Measurements from ENCODE around the gene CSH1. TPM values are rescaled to one million over a fixed set of nuclear protein-coding genes. Genes with fewer than 3 reads are reported as not detected.
A peak's percentile ranks its signal among the peaks of the same experiment; 100 is the strongest.
"Not testable (repeated sequence)": the region's sequence is repeated elsewhere in the genome, so short reads cannot be mapped to it uniquely, and the experiment has no call there.

The CSH1 gene
- total RNA-seq, 1 donor from 2014 or later: not detected

GRCh38 chr17:63914471-63914870 is 18.1 kb upstream of the CSH1 start:
- no peak overlapping the region for H3K27ac Mint-ChIP-seq
- no peaks in the 10 kb centered on the region for H3K9me3 Mint-ChIP-seq (ENCODE audit: low read depth)
- H3K36me3 Mint-ChIP-seq (ENCODE audit: insufficient read depth): no peaks in the 10 kb centered on the region
- peaks cover 53% of the 10 kb centered on the region for H3K27me3 Mint-ChIP-seq
- H3K4me1 Mint-ChIP-seq (ENCODE audit: low read depth): no peaks in the 10 kb centered on the region
- TF ChIP-seq, protein P1, sequence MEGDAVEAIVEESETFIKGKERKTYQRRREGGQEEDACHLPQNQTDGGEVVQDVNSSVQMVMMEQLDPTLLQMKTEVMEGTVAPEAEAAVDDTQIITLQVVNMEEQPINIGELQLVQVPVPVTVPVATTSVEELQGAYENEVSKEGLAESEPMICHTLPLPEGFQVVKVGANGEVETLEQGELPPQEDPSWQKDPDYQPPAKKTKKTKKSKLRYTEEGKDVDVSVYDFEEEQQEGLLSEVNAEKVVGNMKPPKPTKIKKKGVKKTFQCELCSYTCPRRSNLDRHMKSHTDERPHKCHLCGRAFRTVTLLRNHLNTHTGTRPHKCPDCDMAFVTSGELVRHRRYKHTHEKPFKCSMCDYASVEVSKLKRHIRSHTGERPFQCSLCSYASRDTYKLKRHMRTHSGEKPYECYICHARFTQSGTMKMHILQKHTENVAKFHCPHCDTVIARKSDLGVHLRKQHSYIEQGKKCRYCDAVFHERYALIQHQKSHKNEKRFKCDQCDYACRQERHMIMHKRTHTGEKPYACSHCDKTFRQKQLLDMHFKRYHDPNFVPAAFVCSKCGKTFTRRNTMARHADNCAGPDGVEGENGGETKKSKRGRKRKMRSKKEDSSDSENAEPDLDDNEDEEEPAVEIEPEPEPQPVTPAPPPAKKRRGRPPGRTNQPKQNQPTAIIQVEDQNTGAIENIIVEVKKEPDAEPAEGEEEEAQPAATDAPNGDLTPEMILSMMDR (IDR thresholded peaks at IDR 0.05; ENCODE audit: unreplicated experiment): no peak
- no peak for DNase-seq (ENCODE audit: low spot score, unreplicated experiment)
- no peak overlapping the region for H3K4me3 Mint-ChIP-seq (ENCODE audit: low read depth)

- no peaks in the 10 kb centered on the region for H3K36me3 Mint-ChIP-seq (ENCODE audit: insufficient read depth)
- peak; percentile 63 for DNase-seq (ENCODE audit: low spot score, unreplicated experiment)
- no peak overlapping the region for H3K4me3 Mint-ChIP-seq (ENCODE audit: low read depth)
- no peak overlapping the region for H3K27ac Mint-ChIP-seq
- no peaks in the 10 kb centered on the region for H3K4me1 Mint-ChIP-seq (ENCODE audit: low read depth)
- H3K9me3 Mint-ChIP-seq (ENCODE audit: low read depth): no peaks in the 10 kb centered on the region
- H3K27me3 Mint-ChIP-seq: peaks cover 56% of the 10 kb centered on the region
- TF ChIP-seq, protein P1 (IDR thresholded peaks at IDR 0.05; ENCODE audit: unreplicated experiment): peak; percentile 84
These were observed 15.3 kb upstream of the CSH1 start for GRCh38 chr17:63911657-63912100.

DNA sequence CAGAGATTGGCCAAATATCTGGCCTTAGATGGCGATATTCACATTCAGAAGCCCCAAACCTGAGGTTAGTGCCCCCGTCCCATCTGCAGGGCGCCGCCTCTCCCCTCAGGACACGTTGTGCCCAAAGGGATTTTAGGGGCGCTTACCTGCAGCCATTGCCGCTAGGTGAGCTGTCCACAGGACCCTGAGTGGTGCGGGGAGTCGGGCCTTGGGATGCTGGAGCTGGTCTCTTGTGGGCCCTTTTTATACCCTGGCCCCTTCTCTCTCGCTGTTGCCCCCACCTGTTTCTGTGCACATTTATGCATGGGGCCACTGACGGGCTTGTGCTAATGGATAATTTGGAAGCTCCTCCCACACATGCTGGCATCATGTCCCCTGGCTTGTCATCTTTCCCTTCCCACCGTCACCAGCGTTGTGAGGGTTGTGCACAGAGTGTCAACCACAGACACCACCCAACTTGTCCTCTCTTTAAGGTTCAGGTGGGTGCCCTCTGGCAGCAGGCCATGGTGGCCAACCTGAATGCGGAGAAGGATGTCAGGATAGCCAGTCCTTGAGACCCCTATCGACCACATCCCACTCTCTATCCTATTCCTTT is 14.8 kb upstream of the CSH1 start, which contains the start of gene CSHL1:
CSHL1 (minus strand) TSS at position 218 of the 595 bp plus-strand sequence; CDS start at position 156, 62 bp downstream.
- no peaks in the 10 kb centered on the region for H3K9me3 Mint-ChIP-seq (ENCODE audit: low read depth)
- TF ChIP-seq, protein P1 (IDR thresholded peaks at IDR 0.05; ENCODE audit: unreplicated experiment): no peak
- no peaks in the 10 kb centered on the region for H3K36me3 Mint-ChIP-seq (ENCODE audit: insufficient read depth)
- H3K4me3 Mint-ChIP-seq (ENCODE audit: low read depth): no peak within 1 kb of the TSS
- H3K27ac Mint-ChIP-seq: no peak within 1 kb of the TSS
- H3K27me3 Mint-ChIP-seq: peaks cover 51% of the 10 kb centered on the region
- no peak for DNase-seq (ENCODE audit: low spot score, unreplicated experiment)
- H3K4me1 Mint-ChIP-seq (ENCODE audit: low read depth): no peaks in the 10 kb centered on the region

DNA sequence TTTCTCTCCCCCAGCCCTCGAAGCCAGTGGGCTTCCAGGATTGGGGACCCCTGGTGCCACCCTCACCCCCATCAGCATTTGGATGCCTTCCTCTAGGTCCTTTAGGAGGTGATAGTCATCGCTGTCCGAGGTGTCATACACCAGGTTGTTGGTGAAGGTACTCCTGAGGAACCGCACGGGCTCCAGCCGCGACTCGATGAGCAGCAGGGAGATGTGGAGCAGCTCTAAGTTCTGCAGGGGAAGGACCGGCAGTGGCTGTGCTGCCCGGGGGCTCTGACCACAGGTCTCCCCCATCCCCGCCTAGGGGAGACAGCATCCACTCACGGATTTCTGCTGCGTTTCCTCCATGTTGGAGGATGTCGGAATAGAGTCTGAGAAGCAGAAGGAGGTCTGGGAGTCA is 13.7 kb upstream of the CSH1 start:
- TF ChIP-seq, protein P1 (IDR thresholded peaks at IDR 0.05; ENCODE audit: unreplicated experiment): no peak
- no peak for DNase-seq (ENCODE audit: low spot score, unreplicated experiment)
- H3K36me3 Mint-ChIP-seq (ENCODE audit: insufficient read depth): no peaks in the 10 kb centered on the region
- no peaks in the 10 kb centered on the region for H3K9me3 Mint-ChIP-seq (ENCODE audit: low read depth)
- peaks cover 45% of the 10 kb centered on the region for H3K27me3 Mint-ChIP-seq
- H3K27ac Mint-ChIP-seq: no peak overlapping the region
- H3K4me1 Mint-ChIP-seq (ENCODE audit: low read depth): no peaks in the 10 kb centered on the region
- H3K4me3 Mint-ChIP-seq (ENCODE audit: low read depth): no peak overlapping the region

DNA sequence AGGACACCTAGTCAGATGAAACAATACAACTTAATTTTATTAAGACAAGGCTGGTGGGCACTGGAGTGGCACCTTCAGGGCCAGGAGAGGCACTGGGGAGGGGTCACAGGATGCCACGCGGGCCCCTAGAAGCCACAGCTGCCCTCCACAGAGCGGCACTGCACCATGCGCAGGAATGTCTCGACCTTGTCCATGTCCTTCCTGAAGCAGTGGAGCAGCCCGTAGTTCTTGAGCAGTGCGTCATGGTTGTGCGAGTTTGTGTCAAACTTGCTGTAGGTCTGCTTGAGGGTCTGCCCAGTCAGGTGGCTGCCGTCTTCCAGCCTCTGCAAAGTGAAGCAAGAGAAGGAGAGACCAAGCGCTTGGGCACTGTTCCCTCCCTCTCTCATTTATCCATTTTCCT is 13.2 kb upstream of the CSH1 start:
- H3K4me3 Mint-ChIP-seq (ENCODE audit: low read depth); H3K4me1 Mint-ChIP-seq (ENCODE audit: low read depth); H3K36me3 Mint-ChIP-seq (ENCODE audit: insufficient read depth); H3K9me3 Mint-ChIP-seq (ENCODE audit: low read depth); H3K27ac Mint-ChIP-seq; DNase-seq (ENCODE audit: low spot score, unreplicated experiment): not testable (repeated sequence)
- H3K27me3 Mint-ChIP-seq: peaks cover 45% of the 10 kb centered on the region

DNA sequence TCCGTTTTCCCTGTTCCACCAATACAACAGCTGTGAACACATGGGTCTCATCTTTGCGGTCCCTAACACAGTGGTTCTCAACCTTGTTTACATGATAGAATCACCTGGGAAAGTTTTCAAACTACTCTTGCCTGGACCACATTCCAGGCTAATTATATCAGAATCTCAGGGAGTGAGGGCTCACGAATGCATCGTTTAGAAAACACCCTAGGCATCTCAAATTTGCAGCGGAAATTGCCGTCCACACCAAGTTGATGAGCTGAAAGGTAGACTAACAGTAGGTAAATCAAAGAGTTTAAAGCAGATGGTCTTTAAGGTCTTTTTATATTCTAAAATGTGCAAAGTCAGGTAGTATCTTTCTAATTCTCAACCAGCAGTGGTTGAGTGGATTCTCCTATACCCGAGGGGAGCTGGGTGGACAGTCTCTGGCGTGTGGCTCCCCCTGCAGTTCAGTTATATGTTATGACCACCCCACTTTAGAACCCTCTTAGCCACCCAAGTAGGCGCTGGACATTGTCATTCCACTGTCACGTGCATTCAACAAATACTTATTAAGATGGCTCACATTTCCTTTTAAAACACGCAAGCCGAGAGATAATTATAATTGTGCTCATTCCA is 10.9 kb upstream of the CSH1 start:
- H3K36me3 Mint-ChIP-seq (ENCODE audit: insufficient read depth); H3K9me3 Mint-ChIP-seq (ENCODE audit: low read depth); H3K4me1 Mint-ChIP-seq (ENCODE audit: low read depth); H3K27ac Mint-ChIP-seq; H3K4me3 Mint-ChIP-seq (ENCODE audit: low read depth); DNase-seq (ENCODE audit: low spot score, unreplicated experiment): not testable (repeated sequence)
- TF ChIP-seq, protein P1 (IDR thresholded peaks at IDR 0.05; ENCODE audit: unreplicated experiment): peak; percentile 40
- H3K27me3 Mint-ChIP-seq: peaks cover 46% of the 10 kb centered on the region

DNA sequence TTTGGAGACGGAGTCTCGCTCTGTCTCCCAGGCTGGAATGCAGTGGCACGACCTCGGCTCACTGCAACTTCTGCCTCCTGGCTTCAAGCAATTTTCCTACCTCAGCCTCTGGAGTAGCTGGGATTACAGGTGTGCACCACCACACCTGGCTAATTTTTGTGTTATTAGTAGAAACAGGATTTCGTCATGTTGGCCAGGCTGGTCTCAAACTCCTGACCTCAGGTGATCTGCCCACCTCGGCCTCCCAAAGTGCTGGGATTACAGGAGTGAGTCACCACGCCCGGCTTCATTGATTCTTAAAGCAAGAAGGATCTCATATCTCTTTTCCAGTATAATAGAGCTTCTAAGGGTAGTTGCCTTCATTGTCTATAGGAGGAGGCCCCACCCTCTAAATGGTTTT is 8.4 kb upstream of the CSH1 start:
- not testable (repeated sequence) for H3K4me3 Mint-ChIP-seq (ENCODE audit: low read depth); H3K4me1 Mint-ChIP-seq (ENCODE audit: low read depth)

More for the DNA sequence above, 8.4 kb upstream of the CSH1 start:
- DNase-seq (ENCODE audit: low spot score, unreplicated experiment); H3K9me3 Mint-ChIP-seq (ENCODE audit: low read depth); H3K36me3 Mint-ChIP-seq (ENCODE audit: insufficient read depth); H3K27ac Mint-ChIP-seq: not testable (repeated sequence)
- peaks cover 38% of the 10 kb centered on the region for H3K27me3 Mint-ChIP-seq
